PFSK-1 (cell line): ENCODE results near the gene LOXL3.

ENCODE experiments used
- FOXP2 ChIP-seq: optimal IDR thresholded peaks from 2 replicates; pipeline ENCODE3; 2011; ENCODE audit warnings: borderline replicate concordance, control low read depth, inconsistent platforms; ENCODE audit not compliant: insufficient read depth; ENCODE audit errors: extremely low read length, extremely low read depth
- POLR2AphosphoS5 ChIP-seq: IDR thresholded peaks from 2 replicates; pipeline ENCODE4 v1.6.1; 2012; ENCODE audit warnings: low read depth, mild to moderate bottlenecking, control low read depth, low read length, moderate library complexity
- REST ChIP-seq, 2 experiments: IDR thresholded peaks; 2 replicates each; pipeline versions ENCODE4 v1.6.1 to v1.8.0; 2011 to 2012; ENCODE audit warnings: low read depth in 2 of 2, low read length in 2 of 2, control low read depth in 1 of 2, inconsistent platforms in 1 of 2, mild to moderate bottlenecking in 1 of 2, moderate library complexity in 1 of 2; ENCODE audit not compliant: insufficient read depth in 1 of 2
- SIN3A ChIP-seq: IDR thresholded peaks from 2 replicates; pipeline ENCODE4 v1.6.1; 2012; ENCODE audit warnings: mild to moderate bottlenecking, low read length, moderate library complexity, borderline replicate concordance; ENCODE audit not compliant: insufficient read depth
- TAF1 ChIP-seq: IDR thresholded peaks from 2 replicates; pipeline ENCODE4 v1.6.1; 2012; ENCODE audit warnings: low read length, control low read depth, borderline replicate concordance; ENCODE audit not compliant: insufficient read depth

LOXL3 gene

DNA sequence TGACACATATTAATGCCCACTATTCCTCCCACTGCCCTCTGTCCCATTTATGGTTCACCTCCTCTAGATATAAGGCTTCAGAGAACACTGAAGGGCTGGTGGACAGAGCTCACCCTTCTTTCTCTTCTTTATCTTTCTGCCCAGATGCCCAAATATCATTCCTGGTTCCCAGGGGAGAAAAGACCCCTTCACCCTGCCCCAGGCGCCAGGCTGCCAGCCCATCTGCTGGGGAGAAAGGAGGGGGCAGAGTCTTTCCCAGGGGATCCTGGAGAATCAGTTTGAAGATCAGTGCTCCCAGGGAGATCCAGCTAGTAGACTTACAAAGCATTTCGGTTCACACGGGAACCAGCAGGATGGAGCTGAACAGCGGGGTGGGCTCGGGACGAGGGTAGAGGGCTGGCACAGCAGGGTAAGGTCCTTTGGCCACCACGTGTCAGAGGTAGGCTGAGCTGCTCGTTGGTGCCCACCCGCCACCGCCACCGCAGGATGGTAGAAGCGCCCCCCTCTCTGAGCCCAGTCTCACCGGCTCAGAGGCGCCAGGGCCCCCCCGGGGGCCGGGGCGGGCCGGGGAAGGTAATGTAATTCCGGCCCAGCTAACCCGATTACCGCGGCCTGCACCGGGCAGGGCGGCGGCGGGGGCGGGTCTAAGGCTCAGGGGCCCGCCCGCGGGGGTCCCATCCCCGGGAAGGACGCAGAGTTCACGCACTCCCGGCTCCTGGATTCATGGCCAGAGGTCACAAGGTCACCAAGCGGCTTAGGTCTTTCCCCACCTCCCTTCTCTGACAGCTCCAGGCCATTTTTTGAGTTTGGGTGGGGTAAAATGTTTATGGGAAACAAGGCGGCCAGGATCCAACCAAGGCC is 40.8 kb downstream of the LOXL3 start:
- no peak for TF ChIP-seq SIN3A
- no peak for TF ChIP-seq POLR2AphosphoS5
- TF ChIP-seq FOXP2 = no peak
- no peak for TF ChIP-seq REST (IDR thresholded peaks at IDR 0.05; ENCODE audit: insufficient read depth in 1 of 2, low read depth in 2 of 2, low read length in 2 of 2)
- TF ChIP-seq TAF1 = no peak

DNA sequence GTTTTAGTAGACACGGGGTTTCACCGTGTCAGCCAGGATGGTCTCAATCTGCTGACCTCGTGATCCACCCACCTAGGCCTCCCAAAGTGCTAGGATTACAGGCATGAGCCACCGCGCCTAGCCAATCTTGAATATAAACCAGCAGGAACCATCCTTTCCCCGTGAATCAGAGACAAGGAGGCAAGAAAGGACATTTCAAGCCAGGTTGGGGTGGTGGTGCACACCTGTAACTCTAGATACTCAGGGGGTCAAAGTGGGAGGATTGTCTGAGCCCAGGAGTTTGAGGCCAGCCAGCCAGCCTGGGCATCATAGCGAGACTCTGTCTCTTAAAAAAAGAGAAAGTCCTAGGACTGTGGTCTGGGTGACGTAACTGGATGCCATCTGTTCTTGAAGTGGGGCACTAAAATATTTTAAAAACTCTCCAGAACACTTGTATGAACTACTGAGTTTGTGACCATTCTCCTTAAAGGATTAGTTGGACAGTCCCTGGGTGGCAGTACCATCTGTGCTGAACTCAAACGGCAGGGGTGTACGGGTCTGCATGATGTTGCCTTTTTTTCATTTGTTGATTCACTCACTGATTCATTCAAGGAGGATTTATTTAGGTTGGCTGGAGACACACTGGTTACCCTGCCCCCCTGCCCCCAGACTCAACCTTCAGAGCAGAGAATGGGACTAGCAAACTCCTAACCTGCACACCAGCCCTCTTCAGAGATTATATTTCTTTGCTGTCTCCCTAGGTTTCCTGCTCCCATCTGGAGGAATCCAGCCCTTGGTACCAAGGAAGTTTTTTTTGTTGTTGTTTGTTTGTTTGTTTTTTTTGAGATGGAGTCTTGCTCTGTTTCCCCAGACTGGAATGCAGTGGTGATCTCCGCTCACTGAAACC is 42.4 kb downstream of the LOXL3 start:
- TF ChIP-seq REST (IDR thresholded peaks at IDR 0.05; ENCODE audit: insufficient read depth in 1 of 2, low read depth in 2 of 2, low read length in 2 of 2) (no peak), SIN3A (no peak), FOXP2 (no peak), POLR2AphosphoS5 (no peak), TAF1 (no peak)

DNA sequence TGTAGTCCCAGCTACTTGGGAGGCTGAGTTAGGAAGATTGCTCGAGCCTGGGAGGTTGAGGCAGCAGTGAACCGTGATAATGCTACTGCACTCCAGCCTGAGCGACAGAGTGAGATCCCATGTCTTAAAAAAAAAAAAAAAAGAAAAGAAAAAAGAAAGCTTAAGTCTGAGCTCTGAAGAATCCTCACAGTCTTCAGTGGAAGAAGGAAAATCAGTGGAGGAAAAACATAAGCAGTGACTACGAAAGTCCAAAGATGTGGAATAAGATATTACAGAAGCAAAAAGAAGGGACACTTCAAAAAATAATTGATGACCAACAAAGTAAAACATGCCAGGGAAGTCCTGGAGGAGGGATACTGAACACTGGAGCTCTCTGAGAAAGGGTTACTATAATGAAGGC is 43.5 kb downstream of the LOXL3 start:
- no peak for TF ChIP-seq POLR2AphosphoS5
- TF ChIP-seq SIN3A = no peak
- no peak for TF ChIP-seq REST (IDR thresholded peaks at IDR 0.05; ENCODE audit: insufficient read depth in 1 of 2, low read depth in 2 of 2, low read length in 2 of 2)
- TF ChIP-seq TAF1 = no peak
- TF ChIP-seq FOXP2 = no peak

DNA sequence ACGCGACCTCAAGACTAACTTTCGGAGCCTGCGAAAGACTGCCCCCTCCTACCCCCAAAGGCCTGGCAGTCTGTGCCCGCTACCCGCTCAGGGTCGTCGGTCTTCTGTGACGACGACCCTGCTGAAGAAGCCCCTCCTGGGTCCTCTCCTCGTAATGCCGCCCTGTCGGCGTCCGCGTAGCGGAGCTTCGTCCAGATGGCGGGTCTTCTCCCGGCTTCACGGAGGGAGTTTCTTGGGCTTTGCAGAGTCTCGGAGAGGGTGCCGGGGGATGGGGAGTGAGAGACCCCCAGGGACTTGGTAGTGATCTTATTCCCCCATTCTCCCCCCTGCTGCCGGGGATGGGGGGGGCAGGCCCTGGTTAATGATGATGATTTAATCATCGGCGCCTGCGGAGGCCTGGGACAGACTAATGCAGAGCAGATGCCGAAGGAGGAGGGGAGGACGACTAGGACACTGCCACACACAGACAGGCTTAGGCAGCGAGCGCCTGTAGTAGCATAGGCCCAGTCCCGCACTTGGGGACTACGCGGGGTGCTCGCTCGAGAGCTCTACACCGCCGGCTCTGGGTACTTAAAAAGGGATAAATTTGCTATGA is 45.7 kb downstream of the LOXL3 start:
- TF ChIP-seq REST (IDR thresholded peaks at IDR 0.05; ENCODE audit: insufficient read depth in 1 of 2, low read depth in 2 of 2, low read length in 2 of 2) = no peak
- no peak for TF ChIP-seq POLR2AphosphoS5
- TF ChIP-seq SIN3A = no peak
- no peak for TF ChIP-seq TAF1
